Measurements from ENCODE around the gene RWDD2A. TPM values are rescaled to one million over a fixed set of nuclear protein-coding genes. Genes with fewer than 3 reads are reported as not detected.

The RWDD2A gene
- total RNA-seq, 1 experiment from 2014 or later, result 3.5 TPM

DNA sequence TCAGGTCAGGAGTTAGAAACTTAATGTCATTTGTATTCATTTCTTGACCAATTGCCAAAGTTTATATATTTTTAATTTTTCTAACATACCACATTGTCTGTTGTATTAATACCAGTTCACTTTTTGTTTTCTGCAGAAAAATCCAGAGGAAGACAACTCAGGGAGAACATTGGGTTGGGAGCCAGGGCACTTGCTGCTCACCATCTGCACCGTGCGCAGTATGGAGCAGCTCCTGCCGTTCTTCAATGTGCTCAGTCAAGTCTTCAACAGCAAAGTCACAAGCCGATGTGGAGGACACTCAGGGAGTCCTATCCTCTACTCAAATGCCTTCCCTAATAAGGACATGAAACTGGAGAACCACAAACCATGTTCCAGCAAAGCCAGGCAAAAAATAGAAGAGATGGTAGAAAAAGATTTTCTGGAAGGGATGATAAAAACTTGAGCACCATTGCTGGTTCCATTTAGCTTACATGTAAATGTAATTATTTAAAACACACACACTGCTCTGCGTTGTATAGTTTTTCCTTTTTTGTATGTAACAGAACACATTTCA lies 25.4 kb upstream of the RWDD2A start:
- no peaks in the 10 kb centered on the region for H3K27me3 ChIP-seq (replicated peaks; ENCODE audit: control insufficient read depth, insufficient read depth, low read length)
- intact Hi-C loops (cut with micrococcal nuclease; ENCODE audit: unreplicated experiment), result no loop called here
- Mint-ChIP-seq H3K4me3 (ENCODE audit: unreplicated experiment) (no peak overlapping the region), H3K27me3 (ENCODE audit: insufficient read depth, unreplicated experiment) (no peaks in the 10 kb centered on the region), H3K36me3 (ENCODE audit: insufficient read depth, unreplicated experiment) (peaks cover 75% of the 10 kb centered on the region), H3K27ac (ENCODE audit: unreplicated experiment) (no peak overlapping the region), H3K4me1 (ENCODE audit: low read depth, unreplicated experiment) (no peaks in the 10 kb centered on the region), H3K9me3 (ENCODE audit: unreplicated experiment) (no peaks in the 10 kb centered on the region)
- TF ChIP-seq, protein P1, sequence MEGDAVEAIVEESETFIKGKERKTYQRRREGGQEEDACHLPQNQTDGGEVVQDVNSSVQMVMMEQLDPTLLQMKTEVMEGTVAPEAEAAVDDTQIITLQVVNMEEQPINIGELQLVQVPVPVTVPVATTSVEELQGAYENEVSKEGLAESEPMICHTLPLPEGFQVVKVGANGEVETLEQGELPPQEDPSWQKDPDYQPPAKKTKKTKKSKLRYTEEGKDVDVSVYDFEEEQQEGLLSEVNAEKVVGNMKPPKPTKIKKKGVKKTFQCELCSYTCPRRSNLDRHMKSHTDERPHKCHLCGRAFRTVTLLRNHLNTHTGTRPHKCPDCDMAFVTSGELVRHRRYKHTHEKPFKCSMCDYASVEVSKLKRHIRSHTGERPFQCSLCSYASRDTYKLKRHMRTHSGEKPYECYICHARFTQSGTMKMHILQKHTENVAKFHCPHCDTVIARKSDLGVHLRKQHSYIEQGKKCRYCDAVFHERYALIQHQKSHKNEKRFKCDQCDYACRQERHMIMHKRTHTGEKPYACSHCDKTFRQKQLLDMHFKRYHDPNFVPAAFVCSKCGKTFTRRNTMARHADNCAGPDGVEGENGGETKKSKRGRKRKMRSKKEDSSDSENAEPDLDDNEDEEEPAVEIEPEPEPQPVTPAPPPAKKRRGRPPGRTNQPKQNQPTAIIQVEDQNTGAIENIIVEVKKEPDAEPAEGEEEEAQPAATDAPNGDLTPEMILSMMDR (IDR thresholded peaks at IDR 0.05; ENCODE audit: insufficient read depth in 1 of 2, low read depth in 1 of 2, low read length in 1 of 2, severe bottlenecking in 1 of 2, unreplicated experiment in 1 of 2), result no peak
- peaks cover 1% of the 10 kb centered on the region for H3K36me3 ChIP-seq (ENCODE audit: control insufficient read depth, insufficient read depth, low read length)
- ChIA-PET CTCF (no interaction called here), POLR2A (no interaction called here)
- no TSS peak for BruUV-seq (replicated peaks)
- no peak overlapping the region for H3K4me3 ChIP-seq (ENCODE audit: low read depth, low read length)
- H3K9me3 ChIP-seq, result no peaks in the 10 kb centered on the region
- DNase-seq, result no peak
- no peaks in the 10 kb centered on the region for H3K4me1 ChIP-seq

DNA sequence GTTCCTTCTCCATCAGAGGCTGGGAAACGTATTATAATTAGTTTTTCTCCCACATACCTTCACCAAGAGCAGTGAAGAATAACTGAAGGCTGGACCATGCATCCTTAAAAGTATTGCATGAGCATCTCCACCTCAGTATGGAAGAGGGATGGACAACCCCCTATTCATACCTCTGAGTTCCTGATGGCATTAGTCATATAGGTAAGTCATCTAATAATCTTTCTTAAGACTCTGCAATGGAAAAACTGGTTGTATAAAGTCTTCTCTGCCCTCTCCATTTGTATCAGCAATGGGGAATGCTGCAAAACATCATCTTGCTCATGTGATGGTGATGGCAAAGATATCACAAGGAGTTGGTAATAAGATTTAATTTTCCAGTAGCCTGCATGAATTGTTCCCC lies 24.6 kb upstream of the RWDD2A start:
- Mint-ChIP-seq H3K9me3 (ENCODE audit: unreplicated experiment) (no peaks in the 10 kb centered on the region), H3K27me3 (ENCODE audit: insufficient read depth, unreplicated experiment) (no peaks in the 10 kb centered on the region), H3K4me3 (ENCODE audit: unreplicated experiment) (no peak overlapping the region), H3K27ac (ENCODE audit: unreplicated experiment) (no peak overlapping the region), H3K4me1 (ENCODE audit: low read depth, unreplicated experiment) (no peaks in the 10 kb centered on the region), H3K36me3 (ENCODE audit: insufficient read depth, unreplicated experiment) (peaks cover 82% of the 10 kb centered on the region)
- TF ChIP-seq, protein P1 (IDR thresholded peaks at IDR 0.05; ENCODE audit: insufficient read depth in 1 of 2, low read depth in 1 of 2, low read length in 1 of 2, severe bottlenecking in 1 of 2, unreplicated experiment in 1 of 2), result no peak
- H3K36me3 ChIP-seq (ENCODE audit: control insufficient read depth, insufficient read depth, low read length), result peaks cover 1% of the 10 kb centered on the region
- no peaks in the 10 kb centered on the region for H3K27me3 ChIP-seq (replicated peaks; ENCODE audit: control insufficient read depth, insufficient read depth, low read length)
- intact Hi-C loops (cut with micrococcal nuclease; ENCODE audit: unreplicated experiment), result no loop called here
- H3K4me1 ChIP-seq, result no peaks in the 10 kb centered on the region
- ChIA-PET POLR2A (no interaction called here), CTCF (no interaction called here)
- no TSS peak for BruUV-seq (replicated peaks)
- DNase-seq, result no peak
- H3K4me3 ChIP-seq (ENCODE audit: low read depth, low read length), result no peak overlapping the region
- no peaks in the 10 kb centered on the region for H3K9me3 ChIP-seq

GRCh38 chr6:83169106-83169505 lies 24.1 kb upstream of the RWDD2A start:
- H3K4me3 ChIP-seq (ENCODE audit: low read depth, low read length), result no peak overlapping the region
- TF ChIP-seq, protein P1 (IDR thresholded peaks at IDR 0.05; ENCODE audit: insufficient read depth in 1 of 2, low read depth in 1 of 2, low read length in 1 of 2, severe bottlenecking in 1 of 2, unreplicated experiment in 1 of 2), result no peak
- BruUV-seq (replicated peaks), result no TSS peak
- Mint-ChIP-seq H3K36me3 (ENCODE audit: insufficient read depth, unreplicated experiment) (peaks cover 88% of the 10 kb centered on the region), H3K4me3 (ENCODE audit: unreplicated experiment) (no peak overlapping the region), H3K4me1 (ENCODE audit: low read depth, unreplicated experiment) (no peaks in the 10 kb centered on the region), H3K27ac (ENCODE audit: unreplicated experiment) (no peak overlapping the region), H3K27me3 (ENCODE audit: insufficient read depth, unreplicated experiment) (no peaks in the 10 kb centered on the region), H3K9me3 (ENCODE audit: unreplicated experiment) (no peaks in the 10 kb centered on the region)
- peaks cover 1% of the 10 kb centered on the region for H3K36me3 ChIP-seq (ENCODE audit: control insufficient read depth, insufficient read depth, low read length)
- H3K4me1 ChIP-seq, result no peaks in the 10 kb centered on the region
- DNase-seq, result no peak
- intact Hi-C loops (cut with micrococcal nuclease; ENCODE audit: unreplicated experiment), result no loop called here
- ChIA-PET CTCF (no interaction called here), POLR2A (interaction anchor here (0.6 kb wide), 1 partner anchor 11 kb away, joined by 3 read pairs; no protein-coding TSS in a partner anchor)
- H3K9me3 ChIP-seq, result no peaks in the 10 kb centered on the region
- H3K27me3 ChIP-seq (replicated peaks; ENCODE audit: control insufficient read depth, insufficient read depth, low read length), result no peaks in the 10 kb centered on the region

All from Caco-2 (cell line).